Sigmoid colon (tissue), 4 donors: Measurements from ENCODE around the gene UNC119.

Source experiments
- EP300 ChIP-seq, 4 donors: sonication (generic); formaldehyde crosslinking; IDR thresholded peaks; one replicate each; pipeline ENCODE4 v1.6.1; 2017; ENCODE audit warnings: antibody characterized with exemption in 4 of 4
- POLR2A ChIP-seq, 2 donors: fragments of 450-650 bp; IDR thresholded peaks; one replicate each; pipeline ENCODE4 v1.6.1; 2016; ENCODE audit warnings: antibody characterized with exemption in 2 of 2, mild to moderate bottlenecking in 2 of 2, moderate library complexity in 2 of 2
- POLR2AphosphoS5 ChIP-seq, 4 donors: sonication (generic); formaldehyde crosslinking; IDR thresholded peaks; one replicate each; pipeline ENCODE4 v1.6.1; 2017; ENCODE audit warnings: antibody characterized with exemption in 4 of 4
- TF ChIP-seq, protein P1 (sequence below), 4 experiments: fragments of 450-650 bp in 3 of 4; fragments of 200-600 bp in 1 of 4; IDR thresholded peaks; one replicate each; pipeline ENCODE4 v1.5.1; 2016 to 2019; ENCODE audit warnings: antibody characterized with exemption in 4 of 4, mild to moderate bottlenecking in 3 of 4, moderate library complexity in 2 of 4

DNA sequence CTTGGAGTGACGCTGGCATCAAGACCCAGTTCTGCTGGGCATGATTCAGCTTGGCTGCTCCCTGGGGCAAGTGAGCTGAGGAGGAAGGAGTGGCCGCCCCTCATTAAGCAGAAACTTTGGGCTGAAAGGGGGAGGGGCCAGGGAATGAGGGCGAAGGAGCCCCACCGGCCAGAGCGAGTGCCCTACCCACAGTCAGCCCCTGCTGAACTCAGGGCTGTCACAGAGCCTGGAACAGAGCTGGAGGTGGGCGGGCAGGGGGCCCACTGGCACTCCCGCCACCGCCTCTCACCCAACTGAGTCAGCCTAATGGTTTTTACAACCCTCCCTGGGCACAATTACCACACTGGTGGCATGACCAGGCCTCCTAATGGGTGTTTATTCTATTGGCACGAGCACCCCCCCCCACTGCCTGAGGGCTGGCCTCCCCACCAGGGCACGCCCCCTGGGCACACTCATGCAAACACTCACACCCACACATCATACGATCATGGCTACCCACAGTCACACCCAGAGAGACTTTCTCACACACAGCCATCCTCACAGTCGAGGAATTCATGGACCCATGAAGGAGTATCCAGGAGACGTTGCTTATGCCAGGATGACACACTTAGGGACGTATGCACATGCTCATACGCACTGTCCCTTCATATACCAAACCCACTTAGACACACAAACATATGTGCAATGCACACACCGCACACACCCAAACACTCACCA is 19.2 kb downstream of the UNC119 start:
- TF ChIP-seq, protein P1, sequence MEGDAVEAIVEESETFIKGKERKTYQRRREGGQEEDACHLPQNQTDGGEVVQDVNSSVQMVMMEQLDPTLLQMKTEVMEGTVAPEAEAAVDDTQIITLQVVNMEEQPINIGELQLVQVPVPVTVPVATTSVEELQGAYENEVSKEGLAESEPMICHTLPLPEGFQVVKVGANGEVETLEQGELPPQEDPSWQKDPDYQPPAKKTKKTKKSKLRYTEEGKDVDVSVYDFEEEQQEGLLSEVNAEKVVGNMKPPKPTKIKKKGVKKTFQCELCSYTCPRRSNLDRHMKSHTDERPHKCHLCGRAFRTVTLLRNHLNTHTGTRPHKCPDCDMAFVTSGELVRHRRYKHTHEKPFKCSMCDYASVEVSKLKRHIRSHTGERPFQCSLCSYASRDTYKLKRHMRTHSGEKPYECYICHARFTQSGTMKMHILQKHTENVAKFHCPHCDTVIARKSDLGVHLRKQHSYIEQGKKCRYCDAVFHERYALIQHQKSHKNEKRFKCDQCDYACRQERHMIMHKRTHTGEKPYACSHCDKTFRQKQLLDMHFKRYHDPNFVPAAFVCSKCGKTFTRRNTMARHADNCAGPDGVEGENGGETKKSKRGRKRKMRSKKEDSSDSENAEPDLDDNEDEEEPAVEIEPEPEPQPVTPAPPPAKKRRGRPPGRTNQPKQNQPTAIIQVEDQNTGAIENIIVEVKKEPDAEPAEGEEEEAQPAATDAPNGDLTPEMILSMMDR (IDR thresholded peaks at IDR 0.05) = no peak
- TF ChIP-seq POLR2A (IDR thresholded peaks at IDR 0.05) (no peak), POLR2AphosphoS5 (IDR thresholded peaks at IDR 0.05) (no peak), EP300 (IDR thresholded peaks at IDR 0.05) (no peak)
